ENCODE data around the gene ZNF608.

DNA sequence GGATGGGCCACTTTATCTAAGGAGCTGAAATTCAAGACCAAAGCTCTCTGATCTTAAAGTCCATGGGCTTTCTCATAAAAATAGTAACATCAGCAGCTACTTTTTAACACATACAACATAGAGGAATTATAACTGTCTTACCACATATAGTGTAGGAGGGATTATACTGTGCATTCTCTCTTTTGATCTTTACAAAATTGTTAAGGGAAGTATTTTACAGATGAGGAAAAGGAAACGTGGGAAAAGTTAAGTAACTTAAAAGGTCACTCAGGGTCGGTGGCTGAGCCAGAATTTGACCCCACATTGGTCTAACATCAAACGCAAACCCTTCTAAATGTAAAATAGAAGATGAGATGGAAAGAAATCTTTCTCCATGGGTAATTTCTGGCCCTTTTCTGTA, 38.4 kb downstream of the ZNF608 start:
- TF ChIP-seq CTCF (IDR thresholded peaks at IDR 0.05) (no peak), POLR2A (IDR thresholded peaks at IDR 0.05) (no peak)

Data from right lobe of liver (tissue), 4 donors.